Peyer's patch (tissue), 4 donors: ENCODE measurements around the gene KIF2A.

Experiments used
- CTCF ChIP-seq, 6 experiments: fragments of 450-650 bp in 4 of 6; fragments of 200-600 bp in 2 of 6; sonication (generic) in 1 of 6; IDR thresholded peaks; one replicate each; pipeline ENCODE4 v1.5.1; 2017 to 2019; ENCODE audit warnings: antibody characterized with exemption in 6 of 6, mild to moderate bottlenecking in 3 of 6, moderate library complexity in 1 of 6
- POLR2A ChIP-seq, 2 donors: fragments of 450-650 bp; IDR thresholded peaks; one replicate each; pipeline ENCODE4 v1.5.1; 2017; ENCODE audit warnings: antibody characterized with exemption in 2 of 2, mild to moderate bottlenecking in 2 of 2, moderate library complexity in 2 of 2

- TF ChIP-seq CTCF (IDR thresholded peaks at IDR 0.05): no peak
- no peak for TF ChIP-seq POLR2A (IDR thresholded peaks at IDR 0.05)
Measured at GRCh38 chr5:62266573-62266972, 39.4 kb upstream of the KIF2A start.
